NB4 (cell line): ENCODE measurements around the gene MESP1.

ENCODE experiments used
- MYC ChIP-seq: IDR thresholded peaks from 2 replicates; pipeline ENCODE4 v1.6.1; 2011; ENCODE audit warnings: low read depth, low read length
- POLR2A ChIP-seq: IDR thresholded peaks from 2 replicates; pipeline ENCODE4 v1.6.1; 2011; ENCODE audit warnings: mild to moderate bottlenecking; ENCODE audit not compliant: insufficient read length; ENCODE audit errors: extremely low read depth
- TF ChIP-seq, protein P1 (sequence below): IDR thresholded peaks from one replicate; pipeline ENCODE4 v1.5.1; 2012; ENCODE audit warnings: low read depth, low read length
- TF ChIP-seq, protein P2 (sequence below): IDR thresholded peaks from 2 replicates; pipeline ENCODE4 v1.6.1; 2011; ENCODE audit warnings: low read depth, low read length

- TF ChIP-seq POLR2A (no peak), MYC (no peak)
- TF ChIP-seq, protein P1, sequence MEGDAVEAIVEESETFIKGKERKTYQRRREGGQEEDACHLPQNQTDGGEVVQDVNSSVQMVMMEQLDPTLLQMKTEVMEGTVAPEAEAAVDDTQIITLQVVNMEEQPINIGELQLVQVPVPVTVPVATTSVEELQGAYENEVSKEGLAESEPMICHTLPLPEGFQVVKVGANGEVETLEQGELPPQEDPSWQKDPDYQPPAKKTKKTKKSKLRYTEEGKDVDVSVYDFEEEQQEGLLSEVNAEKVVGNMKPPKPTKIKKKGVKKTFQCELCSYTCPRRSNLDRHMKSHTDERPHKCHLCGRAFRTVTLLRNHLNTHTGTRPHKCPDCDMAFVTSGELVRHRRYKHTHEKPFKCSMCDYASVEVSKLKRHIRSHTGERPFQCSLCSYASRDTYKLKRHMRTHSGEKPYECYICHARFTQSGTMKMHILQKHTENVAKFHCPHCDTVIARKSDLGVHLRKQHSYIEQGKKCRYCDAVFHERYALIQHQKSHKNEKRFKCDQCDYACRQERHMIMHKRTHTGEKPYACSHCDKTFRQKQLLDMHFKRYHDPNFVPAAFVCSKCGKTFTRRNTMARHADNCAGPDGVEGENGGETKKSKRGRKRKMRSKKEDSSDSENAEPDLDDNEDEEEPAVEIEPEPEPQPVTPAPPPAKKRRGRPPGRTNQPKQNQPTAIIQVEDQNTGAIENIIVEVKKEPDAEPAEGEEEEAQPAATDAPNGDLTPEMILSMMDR = no peak
- TF ChIP-seq, protein P2, sequence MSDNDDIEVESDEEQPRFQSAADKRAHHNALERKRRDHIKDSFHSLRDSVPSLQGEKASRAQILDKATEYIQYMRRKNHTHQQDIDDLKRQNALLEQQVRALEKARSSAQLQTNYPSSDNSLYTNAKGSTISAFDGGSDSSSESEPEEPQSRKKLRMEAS = no peak
Observed at GRCh38 chr15:89767411-89767915, 16.4 kb upstream of the MESP1 start.
